ENCODE results near the gene ADAM8. TPM values are rescaled to one million over a fixed set of nuclear protein-coding genes. Genes with fewer than 3 reads are reported as not detected.

Gene ADAM8
- total and polyA plus RNA-seq, 2 of the 4 experiments (the other 2 are of a cell fraction), result under 0.01 to 0.74 TPM

DNA sequence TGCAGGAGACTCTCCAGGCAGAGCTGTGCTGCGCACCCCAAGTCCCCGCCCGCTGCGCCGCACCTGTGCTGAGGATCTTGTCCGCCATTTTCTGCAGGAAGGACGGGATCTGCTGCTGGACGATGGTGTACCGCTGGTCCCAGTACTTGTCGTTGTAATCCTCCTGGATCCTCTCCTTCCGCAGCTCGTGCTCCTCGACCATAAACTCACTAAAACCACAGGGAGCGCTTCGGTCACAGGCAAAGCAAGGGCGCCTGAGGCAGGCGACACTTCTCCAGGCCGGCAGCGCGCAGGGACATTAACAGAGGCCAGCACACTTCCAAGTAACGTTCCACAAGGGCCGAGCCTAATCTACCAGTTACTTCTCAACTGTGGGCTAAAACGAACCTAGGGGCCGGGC lies 13.1 kb upstream of the ADAM8 start:
- POLR2A ChIA-PET (ENCODE audit: unreplicated experiment), result no interaction called here
- Histone ChIP-seq H3K9ac (ENCODE audit: low read depth, low read length) (no peak overlapping the region), H4K8ac (ENCODE audit: low read depth in 2 of 2, low read length in 2 of 2) (no peak overlapping the region), H2AK9ac (replicated peaks; ENCODE audit: low read depth, low read length, poor library complexity) (no peak overlapping the region), H2BK15ac (ENCODE audit: low read depth, low read length) (no peak overlapping the region), H3K27ac (ENCODE audit: insufficient read depth, low read length) (no peak overlapping the region), H3K14ac (replicated peaks; ENCODE audit: low read depth, low read length) (no peak overlapping the region), H2BK20ac (ENCODE audit: low read depth, low read length) (no peak overlapping the region), H4K20me1 (ENCODE audit: insufficient read depth, low read length) (no peaks in the 10 kb centered on the region), H2AFZ (replicated peaks; ENCODE audit: low read length, poor library complexity) (no peak overlapping the region), H3K18ac (ENCODE audit: low read depth, low read length) (no peak overlapping the region), H2BK5ac (ENCODE audit: low read depth, low read length, poor library complexity, severe bottlenecking) (no peak overlapping the region), H3K4me2 (ENCODE audit: low read depth, low read length) (no peak overlapping the region), H2AK5ac (ENCODE audit: low read depth, low read length) (no peak overlapping the region; the same call in 1 of the 2 replicates), H3K79me1 (ENCODE audit: low read depth in 1 of 2, low read length in 2 of 2) (peaks cover 3 to 26% of the 10 kb centered on the region in 2 experiments), H3K9me3 (ENCODE audit: control insufficient read depth, insufficient read depth, low read length) (no peaks in the 10 kb centered on the region), H3K4me1 (ENCODE audit: control insufficient read depth, insufficient read depth, low read length) (peaks cover 9% of the 10 kb centered on the region), H3K4me3 (ENCODE audit: insufficient read depth, low read depth, low read length) (no peak overlapping the region), H3K56ac (ENCODE audit: extremely low read depth, insufficient read depth, low read length) (no peak overlapping the region), H3K36me3 (ENCODE audit: control insufficient read depth, insufficient read depth, low read length) (peaks cover 61% of the 10 kb centered on the region), H3K9me1 (ENCODE audit: insufficient read depth, low read length) (peaks cover 12% of the 10 kb centered on the region), H3K23ac (ENCODE audit: low read depth, low read length) (no peak overlapping the region), H3K4ac (ENCODE audit: low read depth, low read length) (no peak overlapping the region), H2BK120ac (ENCODE audit: low read depth, low read length) (no peak overlapping the region), H3K27me3 (ENCODE audit: control insufficient read depth, insufficient read depth, low read length) (no peaks in the 10 kb centered on the region), H4K5ac (ENCODE audit: low read depth, low read length) (no peak overlapping the region), H4K91ac (ENCODE audit: insufficient read depth, low read depth, low read length) (no peak overlapping the region)
- dilution Hi-C loops (cut with HindIII; ENCODE audit: low sequenced_read_pairs, unreplicated experiment), result no loop called here
- TF ChIP-seq NFE2L2 (IDR thresholded peaks at IDR 0.05; ENCODE audit: low read depth, low read length) (no peak), MXI1 (IDR thresholded peaks at IDR 0.05; ENCODE audit: borderline replicate concordance, low read depth, low read length) (no peak), RCOR1 (IDR thresholded peaks at IDR 0.05; ENCODE audit: insufficient replicate concordance, low read length) (no peak), RFX5 (IDR thresholded peaks at IDR 0.05; ENCODE audit: low read depth, low read length) (no peak), MAZ (IDR thresholded peaks at IDR 0.05; ENCODE audit: borderline replicate concordance, low read depth, low read length) (no peak), CEBPB (IDR thresholded peaks at IDR 0.05; ENCODE audit: low read depth, low read length) (no peak), CHD1 (IDR thresholded peaks at IDR 0.05; ENCODE audit: low read depth, low read length) (no peak), RAD21 (IDR thresholded peaks at IDR 0.05; ENCODE audit: low read length) (no peak), POLR2A (IDR thresholded peaks at IDR 0.05; ENCODE audit: low read depth, low read length) (no peak), MAFK (IDR thresholded peaks at IDR 0.05; ENCODE audit: low read depth, low read length) (no peak), SMC3 (IDR thresholded peaks at IDR 0.05; ENCODE audit: low read depth, low read length) (no peak), FOS (IDR thresholded peaks at IDR 0.05; ENCODE audit: low read depth, low read length) (no peak), BHLHE40 (IDR thresholded peaks at IDR 0.05; ENCODE audit: low read depth, low read length) (no peak)
- TF ChIP-seq, protein P1, sequence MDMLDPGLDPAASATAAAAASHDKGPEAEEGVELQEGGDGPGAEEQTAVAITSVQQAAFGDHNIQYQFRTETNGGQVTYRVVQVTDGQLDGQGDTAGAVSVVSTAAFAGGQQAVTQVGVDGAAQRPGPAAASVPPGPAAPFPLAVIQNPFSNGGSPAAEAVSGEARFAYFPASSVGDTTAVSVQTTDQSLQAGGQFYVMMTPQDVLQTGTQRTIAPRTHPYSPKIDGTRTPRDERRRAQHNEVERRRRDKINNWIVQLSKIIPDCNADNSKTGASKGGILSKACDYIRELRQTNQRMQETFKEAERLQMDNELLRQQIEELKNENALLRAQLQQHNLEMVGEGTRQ (IDR thresholded peaks at IDR 0.05; ENCODE audit: low read depth, low read length), result no peak
- TF ChIP-seq, protein P2, sequence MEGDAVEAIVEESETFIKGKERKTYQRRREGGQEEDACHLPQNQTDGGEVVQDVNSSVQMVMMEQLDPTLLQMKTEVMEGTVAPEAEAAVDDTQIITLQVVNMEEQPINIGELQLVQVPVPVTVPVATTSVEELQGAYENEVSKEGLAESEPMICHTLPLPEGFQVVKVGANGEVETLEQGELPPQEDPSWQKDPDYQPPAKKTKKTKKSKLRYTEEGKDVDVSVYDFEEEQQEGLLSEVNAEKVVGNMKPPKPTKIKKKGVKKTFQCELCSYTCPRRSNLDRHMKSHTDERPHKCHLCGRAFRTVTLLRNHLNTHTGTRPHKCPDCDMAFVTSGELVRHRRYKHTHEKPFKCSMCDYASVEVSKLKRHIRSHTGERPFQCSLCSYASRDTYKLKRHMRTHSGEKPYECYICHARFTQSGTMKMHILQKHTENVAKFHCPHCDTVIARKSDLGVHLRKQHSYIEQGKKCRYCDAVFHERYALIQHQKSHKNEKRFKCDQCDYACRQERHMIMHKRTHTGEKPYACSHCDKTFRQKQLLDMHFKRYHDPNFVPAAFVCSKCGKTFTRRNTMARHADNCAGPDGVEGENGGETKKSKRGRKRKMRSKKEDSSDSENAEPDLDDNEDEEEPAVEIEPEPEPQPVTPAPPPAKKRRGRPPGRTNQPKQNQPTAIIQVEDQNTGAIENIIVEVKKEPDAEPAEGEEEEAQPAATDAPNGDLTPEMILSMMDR (conservative IDR thresholded peaks at IDR 0.05; ENCODE audit: low read depth, low read length), result no peak
- TF ChIP-seq, protein P3, sequence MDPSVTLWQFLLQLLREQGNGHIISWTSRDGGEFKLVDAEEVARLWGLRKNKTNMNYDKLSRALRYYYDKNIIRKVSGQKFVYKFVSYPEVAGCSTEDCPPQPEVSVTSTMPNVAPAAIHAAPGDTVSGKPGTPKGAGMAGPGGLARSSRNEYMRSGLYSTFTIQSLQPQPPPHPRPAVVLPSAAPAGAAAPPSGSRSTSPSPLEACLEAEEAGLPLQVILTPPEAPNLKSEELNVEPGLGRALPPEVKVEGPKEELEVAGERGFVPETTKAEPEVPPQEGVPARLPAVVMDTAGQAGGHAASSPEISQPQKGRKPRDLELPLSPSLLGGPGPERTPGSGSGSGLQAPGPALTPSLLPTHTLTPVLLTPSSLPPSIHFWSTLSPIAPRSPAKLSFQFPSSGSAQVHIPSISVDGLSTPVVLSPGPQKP (IDR thresholded peaks at IDR 0.05; ENCODE audit: borderline replicate concordance, low read depth, low read length), result no peak
- WGBS, 2 experiments (ENCODE audit: extremely low coverage in 2 of 2, insufficient read length in 1 of 2), result 90% methylated on average over 19 of the region's 24 CpGs; no CpG with 5 or more reads in 1 of the 2 experiments
- ATAC-seq (ENCODE audit: low read depth), result no peak
- intact Hi-C loops (cut with micrococcal nuclease), result no loop called here
- in situ Hi-C loops (cut with MboI; ENCODE audit: low sequenced_read_pairs), result no loop called here
- no TSS peak for BruUV-seq (replicated peaks)
- CTCF ChIA-PET, result no interaction called here
- DNase-seq, result no peak
